ENCODE data around the gene ANKRD12.
"Not testable (repeated sequence)": the region's sequence is repeated elsewhere in the genome, so short reads cannot be mapped to it uniquely, and the experiment has no call there.

ANKRD12 gene

DNA sequence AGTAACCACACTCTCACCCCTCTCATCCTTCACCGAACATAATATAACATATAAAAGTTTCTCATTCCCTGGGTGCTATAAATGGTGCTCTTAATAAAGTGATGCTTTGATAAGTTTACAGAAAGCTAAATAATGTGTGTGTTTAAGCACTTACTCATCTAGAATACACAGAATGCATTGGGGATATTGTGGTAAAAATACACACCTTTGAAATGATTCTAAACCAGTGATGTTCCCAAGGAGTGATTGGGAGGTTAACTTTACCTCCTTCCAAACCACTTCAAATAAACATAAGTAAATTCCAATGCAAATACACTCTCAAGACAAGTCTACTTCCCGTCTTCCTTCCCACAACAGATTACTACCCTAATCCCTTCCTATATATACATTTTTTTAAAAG, 112.7 kb downstream of the ANKRD12 start:
- FAIRE-seq (no peak), DNase-seq (ENCODE audit: insufficient read length) (no peak)
- TF ChIP-seq POLR2A (IDR thresholded peaks at IDR 0.05; ENCODE audit: low read depth, low read length) (no peak), POLR2AphosphoS5 (IDR thresholded peaks at IDR 0.05; ENCODE audit: low read depth, low read length) (no peak), TAF1 (IDR thresholded peaks at IDR 0.05; ENCODE audit: borderline replicate concordance, low read depth, low read length) (no peak)

- FAIRE-seq (no peak), DNase-seq (ENCODE audit: insufficient read length) (no peak)
- TF ChIP-seq POLR2AphosphoS5 (IDR thresholded peaks at IDR 0.05; ENCODE audit: low read depth, low read length) (no peak), TAF1 (IDR thresholded peaks at IDR 0.05; ENCODE audit: borderline replicate concordance, low read depth, low read length) (no peak), POLR2A (IDR thresholded peaks at IDR 0.05; ENCODE audit: low read depth, low read length) (no peak)
These were observed 122.6 kb downstream of the ANKRD12 start for GRCh38 chr18:9259173-9259572.

DNA sequence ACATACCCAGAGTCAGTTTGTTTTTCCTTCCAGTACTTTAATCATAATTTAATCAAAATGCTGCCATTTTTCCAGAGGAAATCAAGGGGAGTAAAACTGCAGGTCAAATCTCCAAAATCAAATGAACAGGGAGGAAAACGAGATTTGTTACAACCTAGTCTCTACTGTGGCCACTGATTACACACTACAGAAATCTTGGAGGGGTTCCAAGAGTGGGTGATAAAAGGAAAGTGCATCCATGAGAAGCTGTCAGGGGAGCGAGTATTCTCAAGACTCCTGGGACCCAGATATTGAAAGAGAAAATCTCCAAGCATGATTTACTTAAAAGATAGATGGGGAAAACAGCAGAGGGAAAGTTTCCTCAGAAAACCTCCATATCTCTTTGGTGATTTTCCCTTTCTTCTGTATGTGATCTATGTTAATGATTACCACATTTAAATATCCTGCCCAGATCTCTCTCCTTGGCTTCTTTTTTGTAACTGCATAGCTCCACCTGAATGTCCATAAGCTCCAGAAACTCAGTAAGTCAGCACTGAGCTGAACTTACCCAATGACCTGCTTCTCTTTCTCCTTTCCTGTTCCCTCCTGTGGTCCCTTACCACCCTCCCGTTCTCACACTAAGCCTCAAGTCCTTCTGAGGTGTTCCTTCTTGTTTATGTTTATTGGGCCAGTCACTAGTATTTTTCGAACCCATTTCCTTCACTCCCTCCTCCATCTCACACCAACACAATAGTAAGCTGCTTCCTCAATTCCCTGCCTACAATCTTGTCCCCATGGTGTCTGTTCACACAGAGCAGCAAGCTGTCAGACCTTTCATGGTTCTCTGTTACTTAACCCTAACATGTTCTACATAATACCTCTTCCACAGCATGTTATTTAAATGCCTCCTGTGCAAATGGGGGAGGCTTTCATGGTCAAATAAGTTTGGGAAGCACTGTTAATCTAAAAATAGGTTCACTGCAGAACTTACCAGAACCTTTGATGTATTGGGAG, 124.1 kb downstream of the ANKRD12 start:
- no peak for TF ChIP-seq TAF1 (IDR thresholded peaks at IDR 0.05; ENCODE audit: borderline replicate concordance, low read depth, low read length)
- DNase-seq (ENCODE audit: insufficient read length) (no peak), FAIRE-seq (peak; percentile 27)

DNA sequence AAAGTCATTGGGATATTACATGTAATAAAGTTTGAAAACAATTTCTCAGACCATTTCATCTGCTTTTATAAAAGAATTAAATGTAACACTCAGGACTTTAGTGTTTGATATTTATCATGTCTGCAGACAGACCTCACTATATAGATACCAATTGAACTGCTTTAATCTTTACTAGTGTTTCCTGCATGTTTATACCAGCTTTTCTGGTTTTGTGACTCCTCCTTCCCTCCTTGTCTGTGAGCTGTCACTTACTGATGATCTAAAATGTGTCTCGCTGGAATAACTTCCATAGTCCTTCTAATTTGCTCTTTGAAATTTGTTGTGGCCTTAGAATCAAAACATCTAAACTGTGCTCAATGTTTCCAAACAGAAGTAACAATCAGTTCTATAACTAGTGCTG, 126.7 kb downstream of the ANKRD12 start:
- DNase-seq (ENCODE audit: insufficient read length), result no peak
- TF ChIP-seq POLR2AphosphoS5 (IDR thresholded peaks at IDR 0.05; ENCODE audit: low read depth, low read length) (no peak), TAF1 (IDR thresholded peaks at IDR 0.05; ENCODE audit: borderline replicate concordance, low read depth, low read length) (no peak), POLR2A (IDR thresholded peaks at IDR 0.05; ENCODE audit: low read depth, low read length) (no peak)
- no peak for FAIRE-seq

- not testable (repeated sequence) for FAIRE-seq; DNase-seq (ENCODE audit: insufficient read length)
These were observed 128.2 kb downstream of the ANKRD12 start for GRCh38 chr18:9264797-9265196.

GRCh38 chr18:9273221-9273620, 136.6 kb downstream of the ANKRD12 start:
- DNase-seq (ENCODE audit: insufficient read length) (no peak), FAIRE-seq (no peak)
- TF ChIP-seq POLR2A (IDR thresholded peaks at IDR 0.05; ENCODE audit: low read depth, low read length) (no peak), POLR2AphosphoS5 (IDR thresholded peaks at IDR 0.05; ENCODE audit: low read depth, low read length) (no peak), TAF1 (IDR thresholded peaks at IDR 0.05; ENCODE audit: borderline replicate concordance, low read depth, low read length) (no peak)

GRCh38 chr18:9275890-9276289, 139.3 kb downstream of the ANKRD12 start:
- DNase-seq (ENCODE audit: insufficient read length) (no peak), FAIRE-seq (no peak)
- no peak for TF ChIP-seq POLR2AphosphoS5 (IDR thresholded peaks at IDR 0.05; ENCODE audit: low read depth, low read length)
- TF ChIP-seq TAF1 (IDR thresholded peaks at IDR 0.05; ENCODE audit: borderline replicate concordance, low read depth, low read length), result no peak
- TF ChIP-seq POLR2A (IDR thresholded peaks at IDR 0.05; ENCODE audit: low read depth, low read length), result no peak

DNA sequence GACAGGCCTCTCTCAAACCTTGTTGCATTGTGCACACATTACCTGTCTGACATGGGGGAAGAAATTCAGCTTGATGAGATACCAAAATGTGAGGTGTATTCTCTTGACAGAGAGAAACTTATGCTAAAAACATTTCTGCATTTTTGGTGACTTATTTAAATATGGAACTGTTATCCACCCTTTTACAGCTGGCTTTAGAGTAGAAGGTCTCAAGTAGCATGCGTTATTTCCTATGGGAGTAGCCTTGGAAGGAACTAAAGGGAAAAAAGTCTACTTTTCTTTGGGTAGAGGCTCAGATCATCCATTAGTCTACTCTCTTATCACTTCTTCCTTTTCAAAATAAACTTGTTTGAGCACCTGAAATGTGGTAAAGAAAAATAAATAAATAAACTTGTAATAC, 141.4 kb downstream of the ANKRD12 start:
- DNase-seq (ENCODE audit: insufficient read length) (no peak), FAIRE-seq (peak; percentile 46)
- TF ChIP-seq POLR2AphosphoS5 (IDR thresholded peaks at IDR 0.05; ENCODE audit: low read depth, low read length), result no peak
- TF ChIP-seq POLR2A (IDR thresholded peaks at IDR 0.05; ENCODE audit: low read depth, low read length), result no peak
- no peak for TF ChIP-seq TAF1 (IDR thresholded peaks at IDR 0.05; ENCODE audit: borderline replicate concordance, low read depth, low read length)

DNA sequence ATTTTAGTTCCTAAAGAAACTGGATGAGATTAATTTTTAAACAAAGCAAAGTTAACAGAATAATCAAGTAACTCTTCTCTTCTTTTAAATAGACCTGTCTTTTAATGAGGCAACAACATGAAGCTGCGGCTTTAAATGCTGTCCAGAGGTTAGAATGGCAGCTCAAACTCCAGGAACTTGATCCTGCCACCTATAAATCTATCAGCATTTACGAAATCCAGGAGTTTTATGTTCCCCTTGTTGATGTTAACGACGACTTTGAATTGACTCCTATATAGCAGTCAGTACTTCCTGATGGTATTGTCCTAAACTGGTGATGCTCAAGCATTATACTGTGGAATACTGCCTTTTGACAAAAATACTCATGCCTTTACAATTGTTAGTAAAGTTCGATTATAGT, 144.3 kb downstream of the ANKRD12 start:
- DNase-seq (ENCODE audit: insufficient read length) (no peak), FAIRE-seq (no peak)
- TF ChIP-seq TAF1 (IDR thresholded peaks at IDR 0.05; ENCODE audit: borderline replicate concordance, low read depth, low read length), result no peak

- DNase-seq (ENCODE audit: insufficient read length) (no peak), FAIRE-seq (no peak)
- no peak for TF ChIP-seq TAF1 (IDR thresholded peaks at IDR 0.05; ENCODE audit: borderline replicate concordance, low read depth, low read length)
- TF ChIP-seq POLR2AphosphoS5 (IDR thresholded peaks at IDR 0.05; ENCODE audit: low read depth, low read length), result no peak
- TF ChIP-seq POLR2A (IDR thresholded peaks at IDR 0.05; ENCODE audit: low read depth, low read length), result no peak
These were observed 145.2 kb downstream of the ANKRD12 start for GRCh38 chr18:9281780-9282179.

DNA sequence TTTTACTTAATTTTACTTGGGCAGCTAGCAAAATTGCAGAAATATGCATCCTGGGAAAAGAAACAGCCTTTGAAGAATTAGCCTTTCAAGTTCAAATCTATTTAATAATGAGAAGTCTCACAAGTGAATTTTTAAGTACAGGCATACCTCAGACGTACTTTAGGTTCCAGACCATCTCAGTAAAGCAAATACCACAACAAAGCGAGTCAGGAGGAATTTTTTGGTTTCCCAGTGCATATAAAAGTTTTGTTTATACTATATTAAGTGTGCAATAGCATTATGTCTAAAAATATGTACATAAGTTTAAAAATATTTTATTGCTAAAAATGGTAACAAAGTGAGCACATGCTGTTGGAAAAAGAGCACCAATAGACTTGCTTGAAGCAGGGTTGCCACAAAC, 147.2 kb downstream of the ANKRD12 start:
- TF ChIP-seq TAF1 (IDR thresholded peaks at IDR 0.05; ENCODE audit: borderline replicate concordance, low read depth, low read length) (no peak), POLR2A (IDR thresholded peaks at IDR 0.05; ENCODE audit: low read depth, low read length) (no peak), POLR2AphosphoS5 (IDR thresholded peaks at IDR 0.05; ENCODE audit: low read depth, low read length) (no peak)
- DNase-seq (ENCODE audit: insufficient read length) (no peak), FAIRE-seq (no peak)

DNA sequence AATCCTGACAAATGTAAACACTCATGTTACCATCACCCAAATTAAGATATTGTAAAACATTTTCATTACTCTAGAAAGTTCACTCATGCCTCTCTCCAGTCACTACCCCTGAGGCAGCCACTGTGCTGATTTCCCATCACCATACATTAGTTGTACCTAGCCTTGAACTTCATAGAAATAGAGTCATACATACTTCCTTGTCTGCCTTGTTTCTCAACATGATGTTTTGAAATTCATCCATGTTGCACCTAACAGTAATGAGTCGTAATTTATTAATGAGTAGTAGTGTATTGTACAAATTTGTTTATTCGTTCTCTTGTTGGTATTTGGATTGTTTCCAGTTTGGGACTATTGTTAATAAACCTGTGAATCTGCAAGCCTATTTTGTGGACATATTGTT, 149.0 kb downstream of the ANKRD12 start:
- TF ChIP-seq POLR2A (IDR thresholded peaks at IDR 0.05; ENCODE audit: low read depth, low read length), result no peak
- TF ChIP-seq TAF1 (IDR thresholded peaks at IDR 0.05; ENCODE audit: borderline replicate concordance, low read depth, low read length), result no peak
- FAIRE-seq (no peak), DNase-seq (ENCODE audit: insufficient read length) (no peak)

- DNase-seq (ENCODE audit: insufficient read length) (no peak), FAIRE-seq (no peak)
- TF ChIP-seq TAF1 (IDR thresholded peaks at IDR 0.05; ENCODE audit: borderline replicate concordance, low read depth, low read length), result no peak
- no peak for TF ChIP-seq POLR2AphosphoS5 (IDR thresholded peaks at IDR 0.05; ENCODE audit: low read depth, low read length)
- TF ChIP-seq POLR2A (IDR thresholded peaks at IDR 0.05; ENCODE audit: low read depth, low read length), result no peak
These were observed 150.5 kb downstream of the ANKRD12 start for GRCh38 chr18:9287036-9287435.

Data from GM12892 (cell line).